WTC11 (cell line): ENCODE data around the gene PLCH2. TPM values are rescaled to one million over a fixed set of nuclear protein-coding genes. Genes with fewer than 3 reads are reported as not detected.

Source experiments
- ATF2 ChIP-seq: sonication (generic); formaldehyde crosslinking; IDR thresholded peaks from 2 replicates; pipeline ENCODE4 v1.8.1; 2022; ENCODE audit warnings: low read depth, missing genetic modification reagents, borderline replicate concordance
- CDX4 ChIP-seq: fragments of 250-450 bp; sonication (Bioruptor Pico); IDR thresholded peaks from 2 replicates; pipeline ENCODE4 v1.9.0; 2021; ENCODE audit warnings: moderate library complexity, mild to moderate bottlenecking, inconsistent platforms, borderline replicate concordance
- E2F4 ChIP-seq: sonication (generic); formaldehyde crosslinking; IDR thresholded peaks from 2 replicates; pipeline ENCODE4 v1.8.1; 2022; ENCODE audit warnings: low read depth, mild to moderate bottlenecking, moderate library complexity, missing genetic modification reagents, borderline replicate concordance
- ERG ChIP-seq: fragments of 250-450 bp; sonication (Bioruptor Pico); IDR thresholded peaks from 2 replicates; pipeline ENCODE4 v1.8.0; 2021; ENCODE audit warnings: mild to moderate bottlenecking
- FOXP1 ChIP-seq: sonication (generic); formaldehyde crosslinking; IDR thresholded peaks from 2 replicates; pipeline ENCODE4 v1.8.0; 2022; ENCODE audit warnings: missing genetic modification reagents, mild to moderate bottlenecking, moderate library complexity, borderline replicate concordance
- HMGXB4 ChIP-seq: sonication (generic); formaldehyde crosslinking; IDR thresholded peaks from 2 replicates; pipeline ENCODE4 v1.8.1; 2023; ENCODE audit warnings: mild to moderate bottlenecking, moderate library complexity, missing genetic modification reagents
- IRF2 ChIP-seq: sonication (generic); formaldehyde crosslinking; IDR thresholded peaks from 2 replicates; pipeline ENCODE4 v1.8.0; 2022; ENCODE audit warnings: low read depth, missing genetic modification reagents, borderline replicate concordance
- MYBL2 ChIP-seq: sonication (generic); formaldehyde crosslinking; IDR thresholded peaks from 2 replicates; pipeline ENCODE4 v1.8.1; 2023; ENCODE audit warnings: mild to moderate bottlenecking, moderate library complexity, missing genetic modification reagents
- NR3C1 ChIP-seq: sonication (generic); formaldehyde crosslinking; conservative IDR thresholded peaks from 2 replicates; pipeline ENCODE4 v1.8.1; 2023; ENCODE audit warnings: low read depth, mild to moderate bottlenecking, missing genetic modification reagents
- SP1 ChIP-seq: sonication (generic); formaldehyde crosslinking; conservative IDR thresholded peaks from 2 replicates; pipeline ENCODE4 v1.8.1; 2022; ENCODE audit warnings: missing genetic modification reagents
- TP53 ChIP-seq: sonication (generic); formaldehyde crosslinking; IDR thresholded peaks from 2 replicates; pipeline ENCODE4 v1.8.1; 2023; ENCODE audit warnings: mild to moderate bottlenecking, missing genetic modification reagents
- USF1 ChIP-seq: sonication (generic); formaldehyde crosslinking; IDR thresholded peaks from 2 replicates; pipeline ENCODE4 v1.8.0; 2022; ENCODE audit warnings: mild to moderate bottlenecking, missing genetic modification reagents
- ZBTB21 ChIP-seq: sonication (generic); formaldehyde crosslinking; IDR thresholded peaks from 2 replicates; pipeline ENCODE4 v1.8.1; 2023; ENCODE audit warnings: mild to moderate bottlenecking, missing genetic modification reagents, borderline replicate concordance
- ZNF121 ChIP-seq: sonication (generic); formaldehyde crosslinking; IDR thresholded peaks from 2 replicates; pipeline ENCODE4 v1.8.0; 2023; ENCODE audit warnings: missing genetic modification reagents
- ZNF263 ChIP-seq: sonication (generic); formaldehyde crosslinking; IDR thresholded peaks from 2 replicates; pipeline ENCODE4 v1.8.1; 2022; ENCODE audit warnings: low read depth, mild to moderate bottlenecking, moderate library complexity, missing genetic modification reagents
- ZNF416 ChIP-seq: fragments of 250-450 bp; sonication (Bioruptor Pico); IDR thresholded peaks from 2 replicates; pipeline ENCODE4 v1.9.0; 2021; ENCODE audit warnings: mild to moderate bottlenecking, inconsistent platforms
- total RNA-seq: library from RNA; stranded (reverse); gene quantifications from 3 replicates; pipeline ENCODE4 v1.2.3, GENCODE V29; 2021
- TF ChIP-seq, protein P1 (sequence below): sonication (generic); formaldehyde crosslinking; IDR thresholded peaks from 2 replicates; pipeline ENCODE4 v1.8.0; 2023; ENCODE audit warnings: missing genetic modification reagents, mild to moderate bottlenecking, borderline replicate concordance
- TF ChIP-seq, protein P2 (sequence below): fragments of 250-450 bp; sonication (Bioruptor Pico); IDR thresholded peaks from 2 replicates; pipeline ENCODE4 v1.9.0; 2021; ENCODE audit warnings: mild to moderate bottlenecking
- TF ChIP-seq, protein P3 (sequence below): sonication (generic); formaldehyde crosslinking; IDR thresholded peaks from 2 replicates; pipeline ENCODE4 v1.8.0; 2023; ENCODE audit warnings: mild to moderate bottlenecking, missing genetic modification reagents
- TF ChIP-seq, protein P4 (sequence below): sonication (generic); formaldehyde crosslinking; IDR thresholded peaks from 2 replicates; pipeline ENCODE4 v1.8.1; 2022; ENCODE audit warnings: missing genetic modification reagents, borderline replicate concordance

Gene PLCH2
- total RNA-seq, 1 experiment from 2014 or later, result 0.17 TPM

DNA sequence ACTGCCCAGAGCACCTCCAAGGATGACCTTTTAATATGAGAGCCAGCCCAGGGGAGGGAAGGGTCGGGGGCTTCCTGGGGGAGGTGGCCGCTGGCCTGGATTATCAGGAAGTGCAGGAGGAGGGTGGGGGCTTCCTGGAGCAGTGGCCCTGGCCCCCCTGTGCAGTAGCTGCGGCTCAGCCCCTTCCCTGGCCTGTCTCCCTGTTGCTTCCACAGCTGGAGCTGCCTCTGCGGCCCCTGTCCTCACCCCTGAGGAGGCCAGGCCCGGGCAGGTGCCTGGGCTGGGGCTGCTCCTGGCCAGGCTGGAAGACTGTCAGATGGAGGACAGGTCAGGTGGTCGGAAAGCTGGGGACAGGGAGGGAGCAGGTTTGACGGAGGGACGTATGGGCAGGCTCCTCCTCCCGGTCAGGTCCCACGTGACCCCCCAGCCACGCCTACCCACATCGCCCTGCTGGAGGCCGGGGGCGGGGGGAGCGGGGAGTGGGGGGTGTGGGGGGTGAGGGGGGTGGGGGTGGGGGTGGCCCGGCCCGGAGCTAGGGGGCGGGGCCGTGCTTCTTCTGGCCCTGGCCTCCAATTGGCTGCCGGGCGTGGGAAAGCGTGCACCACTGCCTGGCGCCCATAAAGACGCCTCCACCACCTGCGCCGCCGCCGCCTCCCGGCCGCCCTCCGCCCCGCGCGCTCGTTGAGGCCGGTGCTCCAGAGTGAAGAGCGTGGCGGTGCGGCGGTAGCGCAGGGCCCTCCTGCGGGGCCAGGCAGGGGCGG is 69.8 kb downstream of the PLCH2 start (continued):
- TF ChIP-seq ATF2 (CRISPR knock-in tag) (no peak), E2F4 (CRISPR knock-in tag) (no peak), ERG (CRISPR knock-in tag) (no peak), FOXP1 (CRISPR knock-in tag) (no peak), ZBTB21 (CRISPR knock-in tag) (no peak), USF1 (CRISPR knock-in tag) (peak; percentile 93), ZNF263 (no peak), ZNF121 (CRISPR knock-in tag) (no peak), MYBL2 (CRISPR knock-in tag) (no peak), SP1 (CRISPR knock-in tag) (no peak; the same call in 1 of the 2 replicates), NR3C1 (no peak), IRF2 (no peak), TP53 (no peak), HMGXB4 (CRISPR knock-in tag) (no peak), CDX4 (no peak), ZNF416 (CRISPR knock-in tag) (no peak)
- TF ChIP-seq, protein P1, sequence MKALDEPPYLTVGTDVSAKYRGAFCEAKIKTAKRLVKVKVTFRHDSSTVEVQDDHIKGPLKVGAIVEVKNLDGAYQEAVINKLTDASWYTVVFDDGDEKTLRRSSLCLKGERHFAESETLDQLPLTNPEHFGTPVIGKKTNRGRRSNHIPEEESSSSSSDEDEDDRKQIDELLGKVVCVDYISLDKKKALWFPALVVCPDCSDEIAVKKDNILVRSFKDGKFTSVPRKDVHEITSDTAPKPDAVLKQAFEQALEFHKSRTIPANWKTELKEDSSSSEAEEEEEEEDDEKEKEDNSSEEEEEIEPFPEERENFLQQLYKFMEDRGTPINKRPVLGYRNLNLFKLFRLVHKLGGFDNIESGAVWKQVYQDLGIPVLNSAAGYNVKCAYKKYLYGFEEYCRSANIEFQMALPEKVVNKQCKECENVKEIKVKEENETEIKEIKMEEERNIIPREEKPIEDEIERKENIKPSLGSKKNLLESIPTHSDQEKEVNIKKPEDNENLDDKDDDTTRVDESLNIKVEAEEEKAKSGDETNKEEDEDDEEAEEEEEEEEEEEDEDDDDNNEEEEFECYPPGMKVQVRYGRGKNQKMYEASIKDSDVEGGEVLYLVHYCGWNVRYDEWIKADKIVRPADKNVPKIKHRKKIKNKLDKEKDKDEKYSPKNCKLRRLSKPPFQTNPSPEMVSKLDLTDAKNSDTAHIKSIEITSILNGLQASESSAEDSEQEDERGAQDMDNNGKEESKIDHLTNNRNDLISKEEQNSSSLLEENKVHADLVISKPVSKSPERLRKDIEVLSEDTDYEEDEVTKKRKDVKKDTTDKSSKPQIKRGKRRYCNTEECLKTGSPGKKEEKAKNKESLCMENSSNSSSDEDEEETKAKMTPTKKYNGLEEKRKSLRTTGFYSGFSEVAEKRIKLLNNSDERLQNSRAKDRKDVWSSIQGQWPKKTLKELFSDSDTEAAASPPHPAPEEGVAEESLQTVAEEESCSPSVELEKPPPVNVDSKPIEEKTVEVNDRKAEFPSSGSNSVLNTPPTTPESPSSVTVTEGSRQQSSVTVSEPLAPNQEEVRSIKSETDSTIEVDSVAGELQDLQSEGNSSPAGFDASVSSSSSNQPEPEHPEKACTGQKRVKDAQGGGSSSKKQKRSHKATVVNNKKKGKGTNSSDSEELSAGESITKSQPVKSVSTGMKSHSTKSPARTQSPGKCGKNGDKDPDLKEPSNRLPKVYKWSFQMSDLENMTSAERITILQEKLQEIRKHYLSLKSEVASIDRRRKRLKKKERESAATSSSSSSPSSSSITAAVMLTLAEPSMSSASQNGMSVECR (CRISPR knock-in tag), result 0 out of 2 replicates have a peak, but pooled peaks have one; percentile 8
- TF ChIP-seq, protein P2, sequence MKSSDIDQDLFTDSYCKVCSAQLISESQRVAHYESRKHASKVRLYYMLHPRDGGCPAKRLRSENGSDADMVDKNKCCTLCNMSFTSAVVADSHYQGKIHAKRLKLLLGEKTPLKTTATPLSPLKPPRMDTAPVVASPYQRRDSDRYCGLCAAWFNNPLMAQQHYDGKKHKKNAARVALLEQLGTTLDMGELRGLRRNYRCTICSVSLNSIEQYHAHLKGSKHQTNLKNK (CRISPR knock-in tag), result no peak
- TF ChIP-seq, protein P3, sequence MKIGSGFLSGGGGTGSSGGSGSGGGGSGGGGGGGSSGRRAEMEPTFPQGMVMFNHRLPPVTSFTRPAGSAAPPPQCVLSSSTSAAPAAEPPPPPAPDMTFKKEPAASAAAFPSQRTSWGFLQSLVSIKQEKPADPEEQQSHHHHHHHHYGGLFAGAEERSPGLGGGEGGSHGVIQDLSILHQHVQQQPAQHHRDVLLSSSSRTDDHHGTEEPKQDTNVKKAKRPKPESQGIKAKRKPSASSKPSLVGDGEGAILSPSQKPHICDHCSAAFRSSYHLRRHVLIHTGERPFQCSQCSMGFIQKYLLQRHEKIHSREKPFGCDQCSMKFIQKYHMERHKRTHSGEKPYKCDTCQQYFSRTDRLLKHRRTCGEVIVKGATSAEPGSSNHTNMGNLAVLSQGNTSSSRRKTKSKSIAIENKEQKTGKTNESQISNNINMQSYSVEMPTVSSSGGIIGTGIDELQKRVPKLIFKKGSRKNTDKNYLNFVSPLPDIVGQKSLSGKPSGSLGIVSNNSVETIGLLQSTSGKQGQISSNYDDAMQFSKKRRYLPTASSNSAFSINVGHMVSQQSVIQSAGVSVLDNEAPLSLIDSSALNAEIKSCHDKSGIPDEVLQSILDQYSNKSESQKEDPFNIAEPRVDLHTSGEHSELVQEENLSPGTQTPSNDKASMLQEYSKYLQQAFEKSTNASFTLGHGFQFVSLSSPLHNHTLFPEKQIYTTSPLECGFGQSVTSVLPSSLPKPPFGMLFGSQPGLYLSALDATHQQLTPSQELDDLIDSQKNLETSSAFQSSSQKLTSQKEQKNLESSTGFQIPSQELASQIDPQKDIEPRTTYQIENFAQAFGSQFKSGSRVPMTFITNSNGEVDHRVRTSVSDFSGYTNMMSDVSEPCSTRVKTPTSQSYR (CRISPR knock-in tag), result no peak
- TF ChIP-seq, protein P4, sequence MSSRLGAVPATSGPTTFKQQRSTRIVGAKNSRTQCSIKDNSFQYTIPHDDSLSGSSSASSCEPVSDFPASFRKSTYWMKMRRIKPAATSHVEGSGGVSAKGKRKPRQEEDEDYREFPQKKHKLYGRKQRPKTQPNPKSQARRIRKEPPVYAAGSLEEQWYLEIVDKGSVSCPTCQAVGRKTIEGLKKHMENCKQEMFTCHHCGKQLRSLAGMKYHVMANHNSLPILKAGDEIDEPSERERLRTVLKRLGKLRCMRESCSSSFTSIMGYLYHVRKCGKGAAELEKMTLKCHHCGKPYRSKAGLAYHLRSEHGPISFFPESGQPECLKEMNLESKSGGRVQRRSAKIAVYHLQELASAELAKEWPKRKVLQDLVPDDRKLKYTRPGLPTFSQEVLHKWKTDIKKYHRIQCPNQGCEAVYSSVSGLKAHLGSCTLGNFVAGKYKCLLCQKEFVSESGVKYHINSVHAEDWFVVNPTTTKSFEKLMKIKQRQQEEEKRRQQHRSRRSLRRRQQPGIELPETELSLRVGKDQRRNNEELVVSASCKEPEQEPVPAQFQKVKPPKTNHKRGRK, result no peak
